ENCODE measurements around the gene COMT. TPM values are rescaled to one million over a fixed set of nuclear protein-coding genes. Genes with fewer than 3 reads are reported as not detected.
A peak's percentile ranks its signal among the peaks of the same experiment; 100 is the strongest.

Gene COMT
- total and polyA plus RNA-seq, 9 of the 15 experiments (the other 6 are each of a cell fraction or from before 2014, with no cell fraction given): 12.5 to 351 (median 155) TPM

GRCh38 chr22:19990609-19991394 lies 49.2 kb downstream of the COMT start (continued):
- TF ChIP-seq ZBTB40 (IDR thresholded peaks at IDR 0.05) (no peak), ZBTB40 (CRISPR knock-in tag; IDR thresholded peaks at IDR 0.05) (no peak; the same call in 1 of the 2 replicates), XRCC4 (IDR thresholded peaks at IDR 0.05; ENCODE audit: extremely low read depth, insufficient read depth, insufficient read length) (no peak), SIX5 (IDR thresholded peaks at IDR 0.05; ENCODE audit: borderline replicate concordance in 1 of 2, insufficient read depth in 1 of 2, low read depth in 1 of 2, low read length in 2 of 2) (no peak), ZNF764 (CRISPR knock-in tag; IDR thresholded peaks at IDR 0.05; ENCODE audit: low read depth) (no peak), EGR1 (conservative IDR thresholded peaks at IDR 0.05) (no peak), POLR2G (IDR thresholded peaks at IDR 0.05; ENCODE audit: low read depth, low read length) (0 out of 2 replicates have a peak, but pooled peaks have one; percentile 13), CBFA2T2 (conservative IDR thresholded peaks at IDR 0.05) (no peak)
